ENCODE data around the gene ZNF778.
"Not testable (repeated sequence)": the region's sequence is repeated elsewhere in the genome, so short reads cannot be mapped to it uniquely, and the experiment has no call there.

GRCh38 chr16:89244264-89244663 is 26.8 kb downstream of the ZNF778 start:
- not testable (repeated sequence) for TF ChIP-seq TAF1 (IDR thresholded peaks at IDR 0.05; ENCODE audit: low read depth, low read length); PAX5 (IDR thresholded peaks at IDR 0.05; ENCODE audit: insufficient read depth, low read length, severe bottlenecking); POLR2AphosphoS5 (IDR thresholded peaks at IDR 0.05; ENCODE audit: low read depth, low read length); POLR2A (IDR thresholded peaks at IDR 0.05; ENCODE audit: low read depth, low read length); SPI1 (IDR thresholded peaks at IDR 0.05; ENCODE audit: low read depth, low read length)
